HepG2 (cell line): ENCODE results near the gene PKIG. TPM values are rescaled to one million over a fixed set of nuclear protein-coding genes. Genes with fewer than 3 reads are reported as not detected.

Experiments used
- DZIP1 ChIP-seq: sonication (generic); formaldehyde crosslinking; IDR thresholded peaks from 2 replicates; pipeline ENCODE4 v1.5.0; 2020; ENCODE audit warnings: mild to moderate bottlenecking, missing genetic modification reagents
- E2F5 ChIP-seq: sonication (generic); formaldehyde crosslinking; conservative IDR thresholded peaks from 2 replicates; pipeline ENCODE4 v1.4.0; 2020; ENCODE audit warnings: missing genetic modification reagents
- FOXM1 ChIP-seq: sonication (generic); formaldehyde crosslinking; IDR thresholded peaks from 2 replicates; pipeline ENCODE4 v1.5.0; 2020; ENCODE audit warnings: missing genetic modification reagents
- HES4 ChIP-seq: sonication (generic); formaldehyde crosslinking; IDR thresholded peaks from 2 replicates; pipeline ENCODE4 v1.9.0; 2021; ENCODE audit warnings: mild to moderate bottlenecking, missing genetic modification reagents, borderline replicate concordance
- HOXA9 ChIP-seq: sonication (generic); formaldehyde crosslinking; IDR thresholded peaks from 2 replicates; pipeline ENCODE4 v1.8.1; 2022; ENCODE audit warnings: missing genetic modification reagents, mild to moderate bottlenecking, moderate library complexity, borderline replicate concordance
- NFE2L2 ChIP-seq: fragments of 150-350 bp; IDR thresholded peaks from 2 replicates; pipeline ENCODE4 v1.6.1; 2014; ENCODE audit warnings: low read length
- NFIB ChIP-seq: sonication (generic); formaldehyde crosslinking; IDR thresholded peaks from 2 replicates; pipeline ENCODE4 v1.9.0; 2021; ENCODE audit warnings: missing genetic modification reagents, mild to moderate bottlenecking, borderline replicate concordance
- PPARG ChIP-seq: conservative IDR thresholded peaks from 2 replicates; pipeline ENCODE4 v1.6.1; 2016; ENCODE audit warnings: missing biosample characterization, missing genetic modification reagents
- SMAD1 ChIP-seq: sonication (generic); formaldehyde crosslinking; IDR thresholded peaks from 2 replicates; pipeline ENCODE4 v1.4.0; 2020; ENCODE audit warnings: missing genetic modification reagents, low read depth, mild to moderate bottlenecking, borderline replicate concordance
- TRIM24 ChIP-seq: sonication (generic); formaldehyde crosslinking; IDR thresholded peaks from 2 replicates; pipeline ENCODE4 v1.8.0; 2022; ENCODE audit warnings: mild to moderate bottlenecking, missing genetic modification reagents
- ZBTB46 ChIP-seq: sonication (generic); formaldehyde crosslinking; IDR thresholded peaks from 2 replicates; pipeline ENCODE4 v1.4.0; 2020; ENCODE audit warnings: mild to moderate bottlenecking, missing genetic modification reagents, borderline replicate concordance
- ZC3H13 ChIP-seq: sonication (generic); formaldehyde crosslinking; IDR thresholded peaks from 2 replicates; pipeline ENCODE4 v1.8.1; 2023; ENCODE audit warnings: mild to moderate bottlenecking, missing genetic modification reagents, moderate library complexity
- ZNF280D ChIP-seq: sonication (generic); formaldehyde crosslinking; IDR thresholded peaks from 2 replicates; pipeline ENCODE4 v1.5.1; 2020; ENCODE audit warnings: mild to moderate bottlenecking, missing genetic modification reagents
- ZNF382 ChIP-seq: sonication (generic); formaldehyde crosslinking; IDR thresholded peaks from 2 replicates; pipeline ENCODE4 v1.5.0; 2020; ENCODE audit warnings: missing genetic modification reagents, mild to moderate bottlenecking, borderline replicate concordance
- ZNF710 ChIP-seq: sonication (generic); formaldehyde crosslinking; IDR thresholded peaks from 2 replicates; pipeline ENCODE4 v1.5.0; 2020; ENCODE audit warnings: mild to moderate bottlenecking, missing genetic modification reagents, borderline replicate concordance
- ZNF747 ChIP-seq: sonication (generic); formaldehyde crosslinking; IDR thresholded peaks from 2 replicates; pipeline ENCODE4 v1.8.1; 2023; ENCODE audit warnings: missing genetic modification reagents, mild to moderate bottlenecking, borderline replicate concordance
- ZNF879 ChIP-seq: sonication (generic); formaldehyde crosslinking; IDR thresholded peaks from 2 replicates; pipeline ENCODE4 v1.8.1; 2023; ENCODE audit warnings: missing genetic modification reagents
- polyA plus RNA-seq, 8 experiments: library from polyadenylated mRNA; depleted of rRNA in 3 of 8; stranded (reverse) in 7 of 8; unstranded in 1 of 8; fragments of >200 nt; fragmentation: Illumina TruSeq in 4 of 8; extraction: Trizol in 4 of 8; gene quantifications; 2 replicates each; pipeline versions ENCODE4 v1.2.1 to v1.2.3, GENCODE V29; 2011 to 2016; ENCODE audit warnings: low read depth in 4 of 8, missing spikeins in 1 of 8, mixed read lengths in 1 of 8; ENCODE audit not compliant: insufficient read depth in 1 of 8
- total RNA-seq, 5 experiments: library from RNA; depleted of rRNA; stranded (reverse); fragments of >200 nt; fragmentation: Illumina TruSeq; extraction: Trizol; gene quantifications; 2 replicates each; pipeline ENCODE4 v1.2.3, GENCODE V29; 2016; ENCODE audit warnings: low read depth in 1 of 5

The PKIG gene
- total and polyA plus RNA-seq, 2 of the 13 experiments (the other 11 are each of a cell fraction or from before 2014, with no cell fraction given), result 30.8 to 44.5 TPM

GRCh38 chr20:44609516-44610312 is 27.3 kb downstream of the PKIG start (continued):
- TF ChIP-seq DZIP1 (CRISPR knock-in tag), result no peak; the same call in 1 of the 2 replicates
- no peak for TF ChIP-seq NFIB (CRISPR knock-in tag)
- TF ChIP-seq SMAD1 (CRISPR knock-in tag), result peak; percentile 90
- TF ChIP-seq ZNF710 (CRISPR knock-in tag), result no peak; the same call in 1 of the 2 replicates
- peak; percentile 39; the same call in 1 of the 2 replicates for TF ChIP-seq ZC3H13 (CRISPR knock-in tag)
- no peak; the same call in none of the 2 replicates for TF ChIP-seq PPARG (CRISPR knock-in tag)
- TF ChIP-seq HOXA9 (CRISPR knock-in tag), result no peak
- no peak for TF ChIP-seq ZNF280D (CRISPR knock-in tag)
- TF ChIP-seq HES4, result peak; percentile 77; the same call in 1 of the 2 replicates
- 0 out of 2 replicates have a peak, but pooled peaks have one; percentile 47 for TF ChIP-seq E2F5 (CRISPR knock-in tag)
- TF ChIP-seq ZNF879 (CRISPR knock-in tag), result peak; percentile 93
- TF ChIP-seq ZNF382, result no peak
- TF ChIP-seq TRIM24 (CRISPR knock-in tag), result no peak
- TF ChIP-seq ZBTB46, result peak; percentile 81; the same call in 1 of the 2 replicates
- TF ChIP-seq ZNF747 (CRISPR knock-in tag), result 0 out of 2 replicates have a peak, but pooled peaks have one; percentile 62
- no peak for TF ChIP-seq NFE2L2
- no peak for TF ChIP-seq FOXM1 (CRISPR knock-in tag)
